ENCODE measurements around the gene PARD6B. TPM values are rescaled to one million over a fixed set of nuclear protein-coding genes. Genes with fewer than 3 reads are reported as not detected.

The PARD6B gene
- total RNA-seq, 1 experiment from 2014 or later, result 29.6 TPM

GRCh38 chr20:50794846-50795634 lies 63.7 kb downstream of the PARD6B start, which contains the start of gene BCAS4:
BCAS4 (plus strand) TSS chr20:50795061; CDS start chr20:50795084, 23 bp downstream.
- Mint-ChIP-seq H3K4me3 (peak within 1 kb of the TSS; percentile 79), H3K9me3 (no peaks in the 10 kb centered on the region), H3K4me1 (peaks cover 21% of the 10 kb centered on the region), H3K27ac (peak within 1 kb of the TSS; percentile 68), H3K27me3 (ENCODE audit: low read depth) (peaks cover 6% of the 10 kb centered on the region), H3K36me3 (no peaks in the 10 kb centered on the region)
- POLR2A ChIA-PET, result interaction anchor here (0.5 to 2.4 kb wide), 10 partner anchors 8 to 1291 kb away, joined by 3 to 15 read pairs (median 4); partner anchors contain the start of genes ADNP, DPM1 and MOCS3
- CTCF ChIA-PET, result interaction anchor here (0.6 to 3.6 kb wide), 81 partner anchors 8 to 724 kb away, joined by 3 to 127 read pairs (median 6); partner anchors contain the start of genes ADNP and PARD6B
- DNase-seq (ENCODE audit: low spot score), result peak; percentile 84
- peak; percentile 73 for ATAC-seq
- TF ChIP-seq JUN (CRISPR knock-in tag; IDR thresholded peaks at IDR 0.05) (no peak), ZNF317 (CRISPR knock-in tag; IDR thresholded peaks at IDR 0.05; ENCODE audit: borderline replicate concordance, low read depth) (no peak), ZNF232 (CRISPR knock-in tag; IDR thresholded peaks at IDR 0.05) (no peak), AFF4 (CRISPR knock-in tag; IDR thresholded peaks at IDR 0.05; ENCODE audit: borderline replicate concordance) (no peak), FOXK1 (CRISPR knock-in tag; IDR thresholded peaks at IDR 0.05) (no peak), NFE2L1 (CRISPR knock-in tag; IDR thresholded peaks at IDR 0.05) (no peak), MYBL2 (CRISPR knock-in tag; IDR thresholded peaks at IDR 0.05) (no peak), E2F5 (CRISPR knock-in tag; IDR thresholded peaks at IDR 0.05) (no peak), NFYB (CRISPR knock-in tag; conservative IDR thresholded peaks at IDR 0.05; ENCODE audit: low read depth) (no peak), ETV6 (CRISPR knock-in tag; IDR thresholded peaks at IDR 0.05) (no peak), FOXP1 (CRISPR knock-in tag; IDR thresholded peaks at IDR 0.05; ENCODE audit: borderline replicate concordance) (no peak), EMX1 (CRISPR knock-in tag; IDR thresholded peaks at IDR 0.05) (no peak), ZNF281 (CRISPR knock-in tag; IDR thresholded peaks at IDR 0.05) (no peak), STAT6 (CRISPR knock-in tag; conservative IDR thresholded peaks at IDR 0.05; ENCODE audit: low read depth) (no peak), ARID4B (CRISPR knock-in tag; IDR thresholded peaks at IDR 0.05; ENCODE audit: borderline replicate concordance) (no peak), OVOL2 (CRISPR knock-in tag; IDR thresholded peaks at IDR 0.05; ENCODE audit: borderline replicate concordance) (no peak), CDX4 (CRISPR knock-in tag; IDR thresholded peaks at IDR 0.05; ENCODE audit: borderline replicate concordance) (no peak), IRF2 (CRISPR knock-in tag; IDR thresholded peaks at IDR 0.05; ENCODE audit: borderline replicate concordance, low read depth) (no peak), SMAD4 (CRISPR knock-in tag; IDR thresholded peaks at IDR 0.05) (no peak)
